Umbilical cord (tissue), 2 donors: ENCODE results near the gene SLC6A18. TPM values are rescaled to one million over a fixed set of nuclear protein-coding genes. Genes with fewer than 3 reads are reported as not detected.
A peak's percentile ranks its signal among the peaks of the same experiment; 100 is the strongest.
"Not testable (repeated sequence)": the region's sequence is repeated elsewhere in the genome, so short reads cannot be mapped to it uniquely, and the experiment has no call there.

Experiments
- DNase-seq: peaks from one replicate; pipeline ENCODE4 v3.0.0-alpha.2; 2015; ENCODE audit warnings: low spot score
- total RNA-seq: library from RNA; depleted of rRNA; stranded (reverse); fragments of >200 nt; gene quantifications from one replicate; pipeline ENCODE4 v1.2.3, GENCODE V29; 2014; ENCODE audit warnings: low replicate concordance; ENCODE audit not compliant: insufficient read depth

Gene SLC6A18
- total RNA-seq, 1 donor from 2014 or later, result not detected

DNA sequence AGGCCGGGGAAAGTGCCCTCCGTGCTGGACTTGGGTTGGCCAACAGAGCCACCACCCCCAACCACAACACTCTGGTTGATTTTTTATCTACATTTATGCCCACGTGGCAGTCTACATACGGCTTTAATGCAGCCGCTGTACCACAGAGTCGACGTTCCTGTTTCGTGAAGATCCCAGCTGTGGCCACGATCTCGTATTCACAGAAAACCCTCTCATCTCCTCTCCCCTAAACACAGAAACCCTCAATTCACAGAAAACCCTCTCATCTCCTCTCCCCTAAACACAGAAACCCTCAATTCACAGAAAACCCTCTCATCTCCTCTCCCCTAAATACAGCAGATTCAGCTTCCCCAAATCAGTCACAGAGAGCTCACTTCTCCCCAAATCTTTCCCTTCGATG lies 3.8 kb downstream of the SLC6A18 start:
- not testable (repeated sequence) for DNase-seq

DNA sequence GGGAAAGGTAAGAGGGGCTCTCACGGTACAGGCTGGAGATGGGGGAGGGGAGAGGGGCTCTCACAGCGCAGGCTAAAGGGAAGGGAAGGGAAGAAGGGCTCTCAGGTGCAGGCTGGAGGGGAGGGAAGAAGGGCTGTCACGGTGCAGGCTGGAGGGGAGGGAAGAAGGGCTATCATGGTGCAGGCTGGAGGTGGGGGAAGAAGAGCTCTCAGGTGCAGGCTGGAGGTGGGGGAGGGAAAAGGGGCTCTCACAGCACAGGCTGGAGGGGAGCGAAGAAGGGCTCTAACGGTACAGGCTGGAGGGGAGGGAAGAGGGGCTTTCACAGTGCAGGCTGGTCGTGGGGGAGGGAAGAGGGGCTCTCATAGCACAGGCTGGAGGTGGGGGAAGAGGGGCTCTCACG lies 4.6 kb downstream of the SLC6A18 start:
- DNase-seq, result no peak

DNA sequence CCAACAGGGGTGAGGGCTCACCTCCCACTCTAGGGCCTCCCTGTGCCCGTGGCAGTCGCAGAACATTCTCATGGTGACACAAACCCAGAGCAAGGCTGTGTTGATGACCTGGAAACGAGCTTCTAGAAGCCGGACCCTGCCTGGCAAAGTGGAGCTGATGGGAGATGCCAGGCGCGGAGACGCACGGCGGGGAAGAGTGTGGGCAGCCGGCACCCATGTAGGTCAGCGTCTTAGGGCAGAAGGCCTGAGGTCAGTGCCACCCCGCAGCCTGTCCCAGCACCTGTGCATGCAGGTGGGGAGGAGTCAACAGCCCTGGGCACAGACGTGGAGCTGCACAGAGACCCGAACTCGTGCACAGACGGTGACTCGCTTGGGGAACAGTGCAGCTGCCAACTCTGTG lies 5.4 kb downstream of the SLC6A18 start:
- no peak for DNase-seq

GRCh38 chr5:1231354-1231905 lies 6.2 kb downstream of the SLC6A18 start:
- no peak for DNase-seq

DNA sequence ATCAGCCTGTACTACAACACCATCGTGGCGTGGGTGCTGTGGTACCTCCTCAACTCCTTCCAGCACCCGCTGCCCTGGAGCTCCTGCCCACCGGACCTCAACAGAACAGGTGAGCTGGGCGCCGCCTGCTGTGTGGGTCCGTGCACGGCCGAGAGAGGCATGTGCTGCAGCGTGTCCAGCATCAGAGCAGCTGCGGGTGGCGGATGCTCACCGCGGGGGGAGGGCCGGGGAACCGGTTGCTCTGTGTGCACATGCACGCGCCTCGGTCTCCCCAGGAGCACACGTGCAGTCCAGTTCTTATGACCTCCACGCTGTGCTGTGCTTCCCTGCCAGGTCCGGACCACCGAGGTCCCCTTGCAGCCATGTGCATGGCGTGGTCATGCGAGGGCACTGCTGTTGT lies 7.6 kb downstream of the SLC6A18 start:
- no peak for DNase-seq

GRCh38 chr5:1235379-1235778 lies 10.2 kb downstream of the SLC6A18 start:
- DNase-seq, result no peak

DNA sequence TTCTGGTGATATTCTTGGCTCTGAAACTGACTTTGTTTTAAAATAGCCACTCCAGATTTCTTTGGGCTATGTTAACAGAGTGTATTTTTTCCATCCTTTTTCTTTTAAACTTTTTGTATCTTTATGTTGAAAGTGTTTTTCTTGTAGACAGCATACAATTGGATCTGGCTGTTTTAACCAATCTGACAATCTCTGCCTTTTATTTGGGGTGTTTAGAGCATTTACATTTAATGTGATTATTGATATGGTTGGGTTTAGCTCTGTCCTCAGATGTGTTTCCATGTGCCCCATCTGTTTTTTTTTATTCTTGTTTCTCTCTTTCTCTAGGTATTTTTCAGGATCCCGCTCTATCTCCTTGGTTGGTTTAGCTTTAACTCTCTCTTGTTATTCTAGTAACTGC lies 10.7 kb downstream of the SLC6A18 start:
- no peak for DNase-seq

DNA sequence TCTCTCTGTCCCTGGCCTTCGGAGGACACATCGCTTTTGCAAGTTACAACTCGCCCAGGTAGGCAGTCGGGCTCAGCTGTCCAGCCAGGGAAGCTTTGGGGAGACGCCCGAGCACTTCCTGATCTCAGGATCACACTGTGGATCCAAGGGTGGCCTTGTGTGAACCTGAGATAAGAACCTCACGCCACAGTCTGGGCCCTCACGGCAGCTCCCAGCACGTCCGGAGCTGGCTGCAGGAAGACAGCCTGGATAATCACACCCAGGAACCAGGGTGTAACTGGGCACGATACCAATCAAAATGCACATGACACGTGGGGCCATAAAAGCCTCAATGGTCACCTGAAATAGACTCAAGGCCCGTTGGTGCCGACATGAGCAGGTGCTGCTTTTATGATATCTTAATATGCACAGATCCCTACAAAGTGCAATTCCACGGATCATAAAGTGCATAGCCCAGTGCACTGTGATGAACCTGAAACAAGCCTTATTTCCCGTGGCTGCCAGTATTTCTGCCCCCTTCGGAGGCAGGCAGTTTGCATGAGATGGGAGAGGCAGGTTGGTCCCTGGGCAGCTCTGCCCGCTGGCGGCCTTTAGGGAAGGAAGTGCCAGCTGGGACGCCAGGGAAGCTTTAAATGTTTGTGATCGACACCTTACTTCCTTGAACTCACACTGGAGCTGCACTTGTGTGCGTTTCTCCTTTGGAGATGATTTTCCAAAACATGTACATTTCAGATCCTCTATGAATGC lies 14.5 kb downstream of the SLC6A18 start:
- DNase-seq, result no peak

- DNase-seq, result no peak
Measured at GRCh38 chr5:1240496-1241260, 15.5 kb downstream of the SLC6A18 start.

- no peak for DNase-seq
Measured at GRCh38 chr5:1241509-1242080, 16.4 kb downstream of the SLC6A18 start.

- no peak for DNase-seq
Measured at GRCh38 chr5:1242733-1243486, 17.7 kb downstream of the SLC6A18 start.

GRCh38 chr5:1243487-1244130 lies 18.4 kb downstream of the SLC6A18 start:
- no peak for DNase-seq

DNA sequence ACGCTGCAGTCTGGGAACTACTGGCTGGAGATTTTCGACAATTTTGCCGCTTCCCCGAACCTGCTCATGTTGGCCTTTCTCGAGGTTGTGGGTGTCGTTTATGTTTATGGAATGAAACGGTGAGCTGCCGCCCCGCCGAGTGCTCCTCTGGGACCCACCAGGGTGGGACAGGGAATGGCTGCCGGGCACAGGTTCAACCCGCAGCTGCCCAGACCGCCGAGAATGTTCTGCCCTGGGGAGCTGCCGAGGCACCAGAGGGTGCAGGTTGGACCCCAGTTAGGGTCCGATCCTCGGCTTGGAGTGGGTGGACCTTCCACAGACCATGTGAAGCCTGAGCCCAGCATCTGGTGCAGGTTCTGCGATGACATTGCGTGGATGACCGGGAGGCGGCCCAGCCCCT lies 19.1 kb downstream of the SLC6A18 start:
- no peak for DNase-seq

- DNase-seq, result no peak
Measured at GRCh38 chr5:1244976-1245375, 19.8 kb downstream of the SLC6A18 start.

GRCh38 chr5:1245905-1246576 lies 20.9 kb downstream of the SLC6A18 start:
- DNase-seq, result no peak

GRCh38 chr5:1246711-1247431 lies 21.7 kb downstream of the SLC6A18 start:
- DNase-seq, result peak; percentile 28

GRCh38 chr5:1247811-1248210 lies 22.6 kb downstream of the SLC6A18 start:
- no peak for DNase-seq

DNA sequence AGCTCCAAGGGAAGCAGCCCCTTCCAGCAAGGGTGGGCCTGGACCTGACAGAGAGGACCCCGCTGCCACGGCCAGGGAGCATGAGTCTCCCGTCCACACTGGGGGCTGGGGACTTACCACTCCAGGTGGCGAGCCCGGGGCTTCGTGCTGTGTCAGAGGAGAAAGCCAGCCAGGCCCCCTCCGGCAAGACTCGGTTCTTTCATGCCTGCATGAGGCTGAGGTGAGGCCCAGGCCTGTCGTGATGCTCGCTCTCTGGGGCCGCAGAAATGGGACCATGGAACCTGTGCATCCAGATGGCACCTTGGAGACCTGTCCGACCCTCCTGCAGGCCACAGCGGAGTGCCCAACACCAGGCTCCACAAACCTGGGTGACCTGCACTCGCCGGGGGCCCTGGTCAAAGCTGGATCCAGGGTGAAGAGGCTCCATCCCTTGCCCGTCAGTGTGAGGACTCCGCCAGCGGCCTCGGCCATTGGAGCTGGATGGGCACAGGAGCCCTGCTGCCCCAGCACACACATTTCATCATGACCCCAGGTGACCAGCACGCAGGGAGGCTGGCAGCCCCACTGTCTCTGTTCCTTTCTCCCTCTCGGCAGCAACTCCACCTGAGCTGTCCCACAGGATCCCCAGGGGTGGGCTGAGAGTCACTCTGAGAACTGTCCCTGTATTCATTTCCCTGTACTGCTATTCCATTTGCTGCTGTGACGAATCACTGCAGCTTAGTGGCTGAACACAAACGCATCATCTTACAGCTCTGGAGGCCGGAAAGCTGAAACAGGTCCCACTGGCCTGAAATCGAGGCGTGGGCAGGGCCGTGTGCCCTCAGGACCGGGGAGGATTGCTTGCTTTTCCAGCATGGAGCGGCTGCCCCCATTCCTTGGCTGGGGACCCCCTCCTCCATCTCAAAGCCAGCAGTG lies 24.4 kb downstream of the SLC6A18 start:
- no peak for DNase-seq
